Measurements from ENCODE around the gene PTGES3.
"Not testable (repeated sequence)": the region's sequence is repeated elsewhere in the genome, so short reads cannot be mapped to it uniquely, and the experiment has no call there.

The PTGES3 gene, protein sequence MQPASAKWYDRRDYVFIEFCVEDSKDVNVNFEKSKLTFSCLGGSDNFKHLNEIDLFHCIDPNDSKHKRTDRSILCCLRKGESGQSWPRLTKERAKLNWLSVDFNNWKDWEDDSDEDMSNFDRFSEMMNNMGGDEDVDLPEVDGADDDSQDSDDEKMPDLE

GRCh38 chr12:56688129-56688845 is at the start of gene PTGES3:
PTGES3 (minus strand) TSS chr12:56688284; CDS start chr12:56687999, 285 bp downstream.
- DNase-seq: peak; percentile 99

- DNase-seq: no peak
Observed at GRCh38 chr12:56728139-56728861, 40.2 kb upstream of the PTGES3 start.

- DNase-seq: not testable (repeated sequence)
Observed at GRCh38 chr12:56726196-56726675, 38.2 kb upstream of the PTGES3 start.

- DNase-seq: no peak
Observed at GRCh38 chr12:56725723-56726102, 37.6 kb upstream of the PTGES3 start.

DNA sequence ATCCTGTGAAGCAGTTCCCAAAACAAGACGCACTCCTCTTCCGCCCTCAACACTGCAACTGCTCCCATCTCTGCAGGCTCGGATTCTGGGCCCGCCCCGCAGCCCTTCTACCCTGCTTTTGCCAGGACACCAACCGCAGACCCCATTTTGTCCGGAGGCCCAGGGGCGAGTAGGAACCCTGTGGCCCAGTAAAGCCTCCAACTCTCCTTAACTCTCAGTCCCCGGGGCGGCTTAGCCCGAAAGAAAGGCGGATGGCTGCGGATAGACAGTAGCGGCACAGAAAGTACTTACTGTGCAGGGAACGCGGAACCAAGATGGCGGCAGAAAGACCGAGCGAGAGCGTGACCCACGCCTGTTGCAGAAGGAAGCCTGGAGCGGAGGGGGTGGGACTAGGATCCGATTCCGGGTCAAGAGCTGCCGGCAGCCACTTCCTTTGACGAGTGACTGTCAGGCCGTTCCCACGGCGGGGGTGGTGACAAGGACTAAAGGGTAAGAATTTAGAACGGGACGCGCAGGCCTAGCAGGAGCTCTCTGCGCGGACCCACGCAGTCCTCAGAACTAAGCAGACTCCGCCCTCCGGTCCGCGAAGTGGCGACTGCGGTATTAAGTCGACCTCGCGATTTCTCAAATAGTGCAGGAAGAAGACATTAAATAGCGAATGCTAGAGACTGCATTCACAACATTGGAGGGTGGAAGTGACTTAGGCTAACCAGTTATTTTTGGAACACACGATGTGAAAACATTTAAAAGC is 37.1 kb upstream of the PTGES3 start, which contains the start of gene NACA:
TSS of gene NACA (minus strand) at position 328 of the 751 bp plus-strand sequence. CDS start 778 bp downstream, outside the sequence.
- peak; percentile 98 for DNase-seq

- DNase-seq: peak; percentile 16
Observed at GRCh38 chr12:56724701-56724971, 36.6 kb upstream of the PTGES3 start.

- DNase-seq: no peak
Observed at GRCh38 chr12:56723889-56724700, 36.0 kb upstream of the PTGES3 start.

DNA sequence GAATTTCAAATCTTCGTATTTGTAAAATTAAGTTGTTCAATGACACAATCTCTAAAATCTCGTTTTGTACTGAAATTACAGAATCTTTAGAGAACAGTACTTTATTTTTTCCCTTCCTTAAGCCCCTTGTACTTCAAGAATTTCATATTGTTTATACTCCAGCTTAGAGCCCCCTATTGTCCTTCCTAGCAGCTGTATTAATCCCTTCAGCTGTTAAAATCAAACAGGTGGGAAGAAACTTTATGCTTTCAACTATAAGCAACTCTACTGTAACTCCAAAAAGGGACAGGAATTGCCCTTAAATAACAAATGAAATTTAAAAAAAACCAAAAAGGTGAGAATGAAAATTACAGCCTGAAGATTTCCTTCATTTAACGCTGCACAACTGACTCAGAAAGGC is 35.3 kb upstream of the PTGES3 start:
- DNase-seq: no peak

DNA sequence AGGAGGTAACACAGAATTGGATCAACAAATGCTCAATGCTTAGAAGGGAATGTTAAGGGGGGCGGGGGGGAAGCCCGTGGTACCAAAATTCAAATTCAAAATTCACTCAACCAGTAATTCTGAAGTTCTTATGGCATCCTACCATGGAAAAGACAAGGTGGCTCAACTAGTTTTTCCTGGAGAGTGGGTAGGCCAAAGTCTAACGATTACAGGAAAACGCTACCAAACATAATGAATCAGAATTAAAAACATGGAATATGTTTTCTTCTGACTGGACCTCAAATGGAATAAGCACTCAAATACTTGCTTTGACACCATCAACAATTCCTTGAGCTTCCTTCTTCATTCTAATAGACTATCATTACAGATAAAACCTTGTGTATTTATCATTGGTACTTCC is 34.7 kb upstream of the PTGES3 start:
- no peak for DNase-seq

GRCh38 chr12:56721721-56722120 is 33.6 kb upstream of the PTGES3 start:
- no peak for DNase-seq

GRCh38 chr12:56721216-56721615 is 33.1 kb upstream of the PTGES3 start:
- DNase-seq: no peak

DNA sequence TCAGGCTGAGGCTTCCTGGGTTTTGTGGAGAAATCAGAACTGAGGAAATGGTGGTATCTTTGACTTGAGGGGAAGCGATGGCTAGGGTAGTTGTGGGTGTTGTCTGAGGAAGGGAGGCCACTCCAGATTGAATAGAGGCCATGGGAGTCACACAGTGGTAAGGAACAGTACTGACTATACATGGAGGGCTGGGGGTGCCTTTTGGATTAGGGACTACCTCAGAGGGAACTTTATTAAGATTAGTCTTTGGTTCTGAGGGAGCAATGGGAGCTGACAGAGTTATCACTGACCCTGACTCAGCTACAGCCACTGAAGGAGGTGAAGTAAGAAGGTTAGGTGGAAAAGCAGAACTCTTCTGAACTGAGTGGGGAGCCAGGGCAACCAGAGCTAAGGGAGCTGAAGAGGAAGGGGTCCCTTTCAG is 32.7 kb upstream of the PTGES3 start:
- no peak for DNase-seq

DNA sequence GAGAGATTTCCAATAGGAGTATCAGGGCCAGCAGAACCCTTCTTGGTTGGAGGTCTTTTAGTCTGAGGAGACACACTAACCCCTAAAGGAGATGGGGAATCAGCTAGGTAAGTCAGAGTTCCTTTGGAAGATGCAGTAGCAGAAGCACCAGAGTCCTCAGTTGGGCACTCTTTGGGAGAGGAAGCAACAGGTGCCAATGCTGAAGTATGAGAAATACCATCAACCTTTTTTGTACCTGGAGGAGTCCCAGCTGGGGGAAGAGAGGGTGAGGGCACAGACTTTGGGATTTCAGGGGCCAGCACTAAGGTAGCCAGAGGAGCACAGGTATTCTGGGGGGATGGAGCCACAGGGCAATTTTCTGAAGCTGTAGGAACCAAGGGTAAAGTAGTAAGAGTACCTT is 31.0 kb upstream of the PTGES3 start:
- DNase-seq: no peak

GRCh38 chr12:56718636-56719035 is 30.6 kb upstream of the PTGES3 start:
- DNase-seq: no peak

GRCh38 chr12:56718149-56718548 is 30.1 kb upstream of the PTGES3 start:
- no peak for DNase-seq

DNA sequence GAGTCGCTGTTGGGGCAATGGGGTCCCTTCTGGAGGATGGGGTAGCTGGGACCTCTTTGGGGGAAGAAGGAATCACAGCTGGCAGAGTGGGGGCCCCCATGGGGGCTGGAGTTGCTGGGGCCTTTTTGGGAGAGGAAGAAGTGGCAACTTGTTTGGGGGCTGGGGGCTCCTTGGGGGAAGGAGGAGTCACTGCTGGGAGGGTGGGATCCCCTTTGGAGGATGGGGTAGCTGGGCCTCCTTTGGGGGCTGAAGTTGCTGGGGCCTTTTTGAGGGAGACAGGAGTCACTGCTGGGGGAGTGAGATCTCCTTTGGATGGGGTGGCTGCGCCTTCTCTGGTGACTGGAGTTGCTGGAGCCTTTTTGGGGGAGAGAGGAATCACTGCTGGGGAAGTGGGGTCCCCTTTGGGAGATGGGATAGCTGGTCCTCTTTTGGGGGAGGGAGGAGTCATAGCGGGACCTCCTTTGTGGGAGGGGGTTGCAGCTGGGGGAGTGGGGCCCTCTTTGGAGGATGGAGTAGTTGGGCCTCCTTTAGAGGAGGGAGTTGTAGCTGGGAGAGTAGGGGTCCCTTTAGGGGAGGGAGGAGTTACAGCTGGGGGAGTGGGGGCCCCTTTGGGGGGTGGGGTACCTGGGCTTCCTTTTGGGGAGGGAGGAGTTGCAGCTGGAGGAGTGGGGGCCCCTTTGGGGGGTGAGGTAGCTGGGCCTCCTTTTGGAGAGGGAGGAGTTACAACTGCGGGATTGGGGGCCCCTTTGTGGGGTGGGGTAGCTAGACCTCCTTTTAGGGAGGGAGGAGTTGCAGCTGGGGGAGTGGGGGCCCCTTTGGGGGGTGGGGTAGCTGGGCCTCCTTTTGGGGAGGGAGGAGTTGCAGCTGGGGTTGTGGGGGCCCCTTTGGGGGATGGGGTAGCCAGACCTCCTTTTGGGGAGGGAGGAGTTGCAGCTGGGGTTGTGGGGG is 29.1 kb upstream of the PTGES3 start:
- DNase-seq: no peak

DNA sequence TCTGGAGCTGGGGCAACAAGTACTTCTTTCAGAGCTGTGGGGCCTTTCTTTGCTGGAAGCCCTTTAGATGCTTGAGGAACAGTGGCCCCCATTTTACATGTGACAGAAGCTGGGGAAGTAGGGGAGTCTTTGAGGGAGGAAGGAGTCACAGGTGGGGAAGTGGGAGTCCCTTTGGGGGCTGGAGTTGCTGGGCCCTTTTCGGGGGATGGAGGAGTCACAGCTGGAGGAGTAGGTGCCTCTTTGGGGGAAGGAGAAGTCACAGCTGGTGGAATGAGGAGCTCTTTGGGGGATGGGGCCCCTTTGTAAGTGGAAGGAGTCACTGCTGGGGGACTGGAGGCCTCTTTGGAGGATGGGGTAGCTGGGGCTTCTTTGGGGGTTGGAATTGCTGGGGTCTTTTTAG is 28.4 kb upstream of the PTGES3 start:
- no peak for DNase-seq

- no peak for DNase-seq
Observed at GRCh38 chr12:56715798-56716197, 27.7 kb upstream of the PTGES3 start.

DNA sequence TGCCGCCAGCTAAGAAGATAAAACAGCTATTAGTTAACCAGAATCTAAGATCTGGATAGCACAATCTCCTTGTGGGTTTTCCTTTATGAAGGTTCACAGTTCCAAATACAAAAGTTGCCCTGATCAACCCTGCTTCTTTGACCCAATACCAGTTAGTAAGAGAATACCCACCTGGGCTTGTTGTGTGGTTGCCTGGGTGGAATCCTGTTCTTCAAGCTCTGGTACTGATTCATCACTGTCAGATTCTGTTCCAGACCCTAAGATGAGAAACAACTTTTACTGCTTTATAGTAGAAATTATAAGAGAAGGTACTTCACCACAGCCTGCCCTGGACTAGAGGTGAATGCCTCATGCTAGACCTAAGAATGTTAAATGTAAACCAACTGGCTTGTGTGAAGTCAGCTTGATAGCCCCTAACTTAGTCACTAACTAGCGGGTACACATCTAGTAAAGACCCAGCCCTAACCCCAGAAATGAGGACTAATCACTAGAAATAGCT is 26.4 kb upstream of the PTGES3 start:
- DNase-seq: no peak

GRCh38 chr12:56713345-56713744 is 25.3 kb upstream of the PTGES3 start:
- DNase-seq: no peak

DNA sequence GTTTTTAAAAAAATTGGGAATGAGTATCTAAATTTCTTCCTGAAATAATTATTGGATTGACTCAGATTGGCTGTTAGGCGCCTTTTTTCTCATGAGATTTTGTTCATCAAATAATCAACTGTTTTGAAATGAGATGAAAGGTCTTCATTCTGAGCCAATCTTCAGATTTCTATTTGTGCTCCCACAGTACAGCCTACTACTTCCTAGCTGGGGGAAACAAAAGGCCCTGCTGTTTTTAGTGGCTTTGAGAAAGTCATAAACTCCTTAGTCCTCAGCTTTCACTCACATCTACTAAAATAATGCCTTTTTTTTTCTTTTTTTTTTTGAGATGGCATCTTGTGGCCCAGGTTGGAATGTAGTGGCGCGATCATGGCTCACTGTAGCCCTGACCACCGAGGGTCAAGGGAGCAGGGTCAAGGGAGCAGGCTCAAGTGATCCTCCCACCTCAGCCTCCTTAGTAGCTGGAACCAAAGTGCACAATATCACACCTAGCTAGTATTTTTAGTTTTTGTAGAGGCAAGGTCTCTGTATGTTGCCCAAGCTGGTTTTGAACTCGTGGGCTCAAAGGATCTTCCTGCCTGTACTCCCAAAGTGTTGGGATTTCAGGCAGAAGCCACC is 21.8 kb upstream of the PTGES3 start:
- no peak for DNase-seq

All from CD4-positive, alpha-beta T cell treated with Interleukin-6 for 4 hours (primary cell).